Ishikawa (cell line): ENCODE results near the gene SERPINB10.

Experiments used
- CEBPB ChIP-seq: IDR thresholded peaks from 2 replicates; pipeline ENCODE4 v1.6.1; 2012
- CREB1 ChIP-seq: IDR thresholded peaks from 2 replicates; pipeline ENCODE4 v1.6.1; 2012; ENCODE audit warnings: low read depth
- EGR1 ChIP-seq: IDR thresholded peaks from 2 replicates; pipeline ENCODE4 v1.6.1; 2012
- EP300 ChIP-seq: IDR thresholded peaks from 2 replicates; pipeline ENCODE4 v1.6.1; 2012; ENCODE audit warnings: borderline replicate concordance
- FOXM1 ChIP-seq: IDR thresholded peaks from 2 replicates; pipeline ENCODE4 v1.6.1; 2012; ENCODE audit warnings: low read depth, borderline replicate concordance
- MAX ChIP-seq: IDR thresholded peaks from 2 replicates; pipeline ENCODE4 v1.6.1; 2012
- NFIC ChIP-seq: IDR thresholded peaks from 2 replicates; pipeline ENCODE4 v1.6.1; 2012
- RAD21 ChIP-seq: IDR thresholded peaks from 2 replicates; pipeline ENCODE4 v1.6.1; 2012; ENCODE audit warnings: low read depth
- REST ChIP-seq: IDR thresholded peaks from 2 replicates; pipeline ENCODE4 v1.6.1; 2012; ENCODE audit warnings: low read depth, mild to moderate bottlenecking
- TAF1 ChIP-seq: IDR thresholded peaks from 2 replicates; pipeline ENCODE4 v1.6.1; 2012; ENCODE audit warnings: low read depth, mild to moderate bottlenecking
- TCF12 ChIP-seq: IDR thresholded peaks from 2 replicates; pipeline ENCODE4 v1.6.1; 2012; ENCODE audit warnings: low read depth
- TEAD4 ChIP-seq: IDR thresholded peaks from 2 replicates; pipeline ENCODE4 v1.6.1; 2012
- USF1 ChIP-seq: IDR thresholded peaks from 2 replicates; pipeline ENCODE4 v1.6.1; 2012
- YY1 ChIP-seq: IDR thresholded peaks from 2 replicates; pipeline ENCODE4 v1.6.1; 2012; ENCODE audit warnings: low read depth
- ZBTB7A ChIP-seq: IDR thresholded peaks from 2 replicates; pipeline ENCODE4 v1.6.1; 2012; ENCODE audit warnings: low read depth

The SERPINB10 gene

GRCh38 chr18:63889626-63890025 is 18.1 kb upstream of the SERPINB10 start:
- TF ChIP-seq RAD21 (no peak), EP300 (no peak), USF1 (no peak), FOXM1 (no peak), CEBPB (no peak), EGR1 (no peak), REST (no peak), TCF12 (no peak), ZBTB7A (no peak), NFIC (no peak)

- TF ChIP-seq TAF1, result no peak
- TF ChIP-seq MAX, result no peak
- no peak for TF ChIP-seq NFIC
- no peak for TF ChIP-seq ZBTB7A
- no peak for TF ChIP-seq YY1
- no peak for TF ChIP-seq EP300
- TF ChIP-seq CEBPB, result no peak
- TF ChIP-seq TCF12, result no peak
- TF ChIP-seq CREB1, result no peak
- no peak for TF ChIP-seq REST
- TF ChIP-seq TEAD4, result no peak
- no peak for TF ChIP-seq USF1
- no peak for TF ChIP-seq FOXM1
- TF ChIP-seq EGR1, result no peak
- TF ChIP-seq RAD21, result no peak
Measured at GRCh38 chr18:63890237-63890949, 17.4 kb upstream of the SERPINB10 start.

GRCh38 chr18:63890950-63891304 is 16.8 kb upstream of the SERPINB10 start:
- TF ChIP-seq CEBPB (no peak), RAD21 (peak; percentile 25; the same call in 1 of the 2 replicates)

GRCh38 chr18:63892566-63892965 is 15.2 kb upstream of the SERPINB10 start:
- TF ChIP-seq YY1 (no peak), NFIC (no peak), FOXM1 (no peak), CREB1 (no peak), TCF12 (no peak), TAF1 (no peak), RAD21 (no peak)

- TF ChIP-seq TEAD4 (no peak), RAD21 (no peak), REST (no peak)
Measured at GRCh38 chr18:63894106-63894772, 13.5 kb upstream of the SERPINB10 start.
